ENCODE measurements around the gene TSSC4.

Gene TSSC4

GRCh38 chr11:2398664-2399355 lies 1.7 kb upstream of the TSSC4 start:
- DNase-seq (ENCODE audit: extremely low read depth in 1 of 2, low read depth in 1 of 2), result no peak

- DNase-seq (ENCODE audit: extremely low read depth in 1 of 2, low read depth in 1 of 2), result no peak
Measured at GRCh38 chr11:2399488-2400068, 972 bp upstream of the TSSC4 start.

- no peak for DNase-seq (ENCODE audit: extremely low read depth in 1 of 2, low read depth in 1 of 2)
Measured at GRCh38 chr11:2400762-2401435, 349 bp downstream of the TSSC4 start.

GRCh38 chr11:2401436-2401984 lies 960 bp downstream of the TSSC4 start:
- DNase-seq (ENCODE audit: extremely low read depth in 1 of 2, low read depth in 1 of 2), result no peak

- DNase-seq (ENCODE audit: extremely low read depth in 1 of 2, low read depth in 1 of 2), result no peak
Measured at GRCh38 chr11:2402106-2402505, 1.6 kb downstream of the TSSC4 start.

GRCh38 chr11:2402890-2403645 lies 2.5 kb downstream of the TSSC4 start:
- no peak for DNase-seq (ENCODE audit: extremely low read depth in 1 of 2, low read depth in 1 of 2)

- DNase-seq (ENCODE audit: extremely low read depth in 1 of 2, low read depth in 1 of 2), result no peak
Measured at GRCh38 chr11:2404735-2405196, 4.2 kb downstream of the TSSC4 start.

GRCh38 chr11:2406451-2406850 lies 5.9 kb downstream of the TSSC4 start:
- DNase-seq (ENCODE audit: extremely low read depth in 1 of 2, low read depth in 1 of 2), result no peak

GRCh38 chr11:2406878-2407410 lies 6.4 kb downstream of the TSSC4 start:
- no peak for DNase-seq (ENCODE audit: extremely low read depth in 1 of 2, low read depth in 1 of 2)

- no peak for DNase-seq (ENCODE audit: extremely low read depth in 1 of 2, low read depth in 1 of 2)
Measured at GRCh38 chr11:2408671-2409070, 8.1 kb downstream of the TSSC4 start.

GRCh38 chr11:2409126-2409525 lies 8.6 kb downstream of the TSSC4 start:
- DNase-seq (ENCODE audit: extremely low read depth in 1 of 2, low read depth in 1 of 2), result no peak

GRCh38 chr11:2409611-2410468 lies 9.3 kb downstream of the TSSC4 start:
- DNase-seq (ENCODE audit: extremely low read depth in 1 of 2, low read depth in 1 of 2), result no peak

- DNase-seq (ENCODE audit: extremely low read depth in 1 of 2, low read depth in 1 of 2), result no peak
Measured at GRCh38 chr11:2410616-2411015, 10.1 kb downstream of the TSSC4 start.

- no peak for DNase-seq (ENCODE audit: extremely low read depth in 1 of 2, low read depth in 1 of 2)
Measured at GRCh38 chr11:2411446-2412305, 11.1 kb downstream of the TSSC4 start.

- no peak for DNase-seq (ENCODE audit: extremely low read depth in 1 of 2, low read depth in 1 of 2)
Measured at GRCh38 chr11:2412323-2412722, 11.8 kb downstream of the TSSC4 start.

- no peak for DNase-seq (ENCODE audit: extremely low read depth in 1 of 2, low read depth in 1 of 2)
Measured at GRCh38 chr11:2413742-2414579, 13.4 kb downstream of the TSSC4 start.

GRCh38 chr11:2414616-2415015 lies 14.1 kb downstream of the TSSC4 start:
- no peak for DNase-seq (ENCODE audit: extremely low read depth in 1 of 2, low read depth in 1 of 2)

- no peak for DNase-seq (ENCODE audit: extremely low read depth in 1 of 2, low read depth in 1 of 2)
Measured at GRCh38 chr11:2415171-2415570, 14.6 kb downstream of the TSSC4 start.
